GM21786 (cell line): ENCODE results near the gene ATP12A.

Experiments
- ATAC-seq: cut with Tn5 transposase; IDR thresholded peaks from one replicate; pipeline ENCODE4 v1.9.1; 2021; ENCODE audit not compliant: unreplicated experiment

ATP12A gene

DNA sequence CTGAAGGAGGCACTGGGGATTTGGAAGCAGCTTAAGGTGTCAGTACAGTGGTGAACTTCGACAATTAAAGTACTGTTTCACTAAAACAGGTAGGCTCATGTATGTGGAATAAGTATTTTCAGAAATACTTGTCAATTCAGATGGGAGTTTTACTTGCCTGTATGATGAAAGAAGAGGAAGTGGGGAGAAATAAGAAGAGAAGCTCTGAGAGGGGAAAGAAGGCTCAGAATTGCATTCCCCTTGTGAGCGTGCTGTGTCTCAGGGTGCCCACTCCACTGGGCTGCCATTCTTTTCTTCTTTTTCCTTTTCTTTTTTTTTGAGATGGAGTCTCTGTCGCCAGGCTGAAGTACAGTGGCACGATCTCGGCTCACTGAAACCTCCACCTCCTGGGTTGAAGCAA lies 45.2 kb downstream of the ATP12A start:
- ATAC-seq: no peak

DNA sequence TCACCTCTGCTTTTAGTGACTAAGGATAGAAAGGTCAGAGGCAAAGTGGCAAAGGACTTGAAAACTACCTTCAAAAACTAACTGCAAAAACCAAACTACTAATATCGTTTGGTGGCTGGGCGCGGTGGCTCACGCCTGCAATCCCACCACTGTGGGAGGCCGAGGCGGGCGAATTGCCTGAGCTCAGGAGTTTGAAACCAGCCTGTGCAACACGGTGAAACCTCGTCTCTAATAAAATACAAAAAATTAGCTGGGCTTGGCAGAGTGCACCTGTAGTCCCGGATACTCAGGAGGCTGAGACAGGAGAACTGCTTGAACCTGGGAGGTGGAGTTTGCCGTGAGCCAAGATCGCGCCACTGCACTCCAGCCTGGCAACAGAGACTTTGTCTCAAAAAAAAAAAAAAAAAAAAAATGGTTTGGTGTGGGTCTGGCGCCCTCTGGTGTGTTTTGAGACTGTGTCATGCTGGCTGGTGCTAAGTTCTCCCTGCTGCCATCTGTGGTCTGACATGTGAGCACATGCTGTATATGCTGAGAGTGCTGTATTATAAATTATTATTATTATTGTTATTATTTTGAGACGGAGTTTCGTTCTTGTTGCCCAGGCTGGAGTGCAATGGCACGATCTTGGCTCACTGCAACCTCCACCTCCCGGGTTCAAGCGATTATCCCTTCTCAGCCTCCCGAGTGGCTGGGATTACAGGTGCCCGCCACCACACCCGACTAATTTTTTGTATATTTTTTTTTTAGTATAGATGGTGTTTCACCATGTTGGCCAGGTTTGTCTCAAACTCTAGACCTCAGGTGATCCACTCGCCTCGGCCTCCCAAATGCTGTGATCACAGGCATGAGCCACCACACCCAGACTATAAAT lies 47.8 kb downstream of the ATP12A start:
- peak; percentile 78 for ATAC-seq

DNA sequence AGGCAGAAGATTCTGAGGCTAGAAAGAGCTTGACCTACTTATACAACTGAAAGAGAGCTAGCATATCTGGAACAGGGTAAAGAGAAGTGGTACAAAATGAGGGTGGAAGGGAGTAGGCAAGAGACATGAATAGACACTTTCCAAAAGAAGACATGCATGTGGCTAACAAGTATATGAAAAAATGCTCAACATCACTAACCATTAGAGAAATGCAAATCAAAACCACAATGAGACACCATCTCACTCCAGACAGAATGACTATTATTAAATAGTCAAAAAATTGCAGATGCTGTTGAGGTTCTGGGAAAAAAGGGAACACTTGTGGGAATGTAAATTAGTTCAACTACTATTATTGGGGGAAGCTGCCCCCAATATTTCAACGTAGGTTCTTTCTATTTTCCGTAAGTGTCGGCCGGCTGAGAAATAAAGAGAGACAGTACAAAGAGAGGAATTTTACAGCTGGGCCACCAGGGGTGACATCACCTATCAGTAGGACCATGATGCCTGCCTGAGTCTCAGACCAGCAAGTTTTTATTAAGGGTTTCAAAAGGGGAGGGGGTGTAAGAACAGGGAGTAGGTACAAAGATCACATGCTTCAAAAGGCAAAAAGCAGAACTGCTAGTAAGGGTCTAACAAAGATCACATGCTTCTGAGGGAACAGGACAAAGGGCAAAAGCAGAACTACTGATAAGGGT lies 50.8 kb downstream of the ATP12A start:
- ATAC-seq: peak; percentile 75

DNA sequence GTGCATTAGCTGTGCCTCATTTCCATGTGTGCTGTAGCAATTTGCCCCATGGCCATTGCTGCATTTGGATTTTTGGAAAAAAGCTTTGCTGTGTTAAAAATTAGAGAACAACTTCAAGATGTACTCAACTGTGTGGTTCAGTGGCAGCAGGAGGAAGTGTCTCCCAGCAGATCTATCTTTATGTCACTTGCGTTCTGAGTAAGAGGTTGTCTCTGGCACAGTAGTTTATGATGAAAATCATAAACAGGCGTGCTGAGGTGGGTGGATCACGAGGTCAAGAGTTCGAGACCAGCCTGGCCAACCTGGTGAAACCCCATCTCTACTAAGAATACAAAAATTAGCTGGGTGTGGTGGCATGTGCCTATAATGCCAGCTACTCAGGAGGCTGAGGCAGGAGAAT lies 54.7 kb downstream of the ATP12A start:
- no peak for ATAC-seq

DNA sequence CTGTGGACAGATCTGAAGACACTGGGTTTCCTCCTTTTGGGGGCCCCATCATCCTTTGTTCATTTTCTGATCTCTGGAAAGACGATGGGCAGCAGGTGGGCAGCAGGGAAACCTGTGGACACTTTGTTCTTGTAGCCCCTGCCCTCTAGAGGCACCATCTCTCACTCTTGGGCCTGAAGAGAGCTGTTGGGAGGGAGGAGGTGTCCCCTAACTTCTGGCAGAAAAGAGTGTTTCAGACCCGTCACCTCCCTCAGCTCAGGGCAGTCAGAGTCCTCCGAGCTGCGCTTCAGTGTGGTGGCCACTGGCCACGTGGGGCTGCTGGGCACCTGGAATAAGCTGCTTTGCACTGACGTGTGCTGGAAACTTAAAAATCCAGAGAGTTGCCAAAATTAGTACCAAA lies 56.8 kb downstream of the ATP12A start:
- no peak for ATAC-seq

DNA sequence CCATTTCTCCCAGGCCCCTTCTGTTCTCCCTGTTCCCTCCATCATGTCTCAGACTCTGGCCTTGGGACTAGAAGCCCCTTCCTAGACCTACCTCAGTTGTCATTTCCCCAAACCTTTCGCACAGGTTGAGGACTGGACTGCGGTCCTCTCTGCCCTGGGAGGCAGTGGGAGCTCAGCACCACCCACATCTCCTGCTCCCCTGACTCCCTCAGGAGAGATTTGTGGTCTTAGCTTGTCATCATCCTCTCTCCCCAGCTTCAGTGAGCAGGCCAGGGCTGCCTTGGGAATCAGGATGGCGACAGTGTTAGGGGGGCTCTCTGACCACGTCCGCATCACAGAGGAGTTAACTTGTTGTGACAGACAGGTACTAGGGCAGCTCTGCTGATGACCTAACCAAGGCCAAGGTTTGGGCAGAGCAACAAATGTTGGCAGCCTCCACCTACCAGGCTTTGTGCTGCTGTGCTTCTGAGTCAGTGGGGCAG lies 58.2 kb downstream of the ATP12A start:
- no peak for ATAC-seq

DNA sequence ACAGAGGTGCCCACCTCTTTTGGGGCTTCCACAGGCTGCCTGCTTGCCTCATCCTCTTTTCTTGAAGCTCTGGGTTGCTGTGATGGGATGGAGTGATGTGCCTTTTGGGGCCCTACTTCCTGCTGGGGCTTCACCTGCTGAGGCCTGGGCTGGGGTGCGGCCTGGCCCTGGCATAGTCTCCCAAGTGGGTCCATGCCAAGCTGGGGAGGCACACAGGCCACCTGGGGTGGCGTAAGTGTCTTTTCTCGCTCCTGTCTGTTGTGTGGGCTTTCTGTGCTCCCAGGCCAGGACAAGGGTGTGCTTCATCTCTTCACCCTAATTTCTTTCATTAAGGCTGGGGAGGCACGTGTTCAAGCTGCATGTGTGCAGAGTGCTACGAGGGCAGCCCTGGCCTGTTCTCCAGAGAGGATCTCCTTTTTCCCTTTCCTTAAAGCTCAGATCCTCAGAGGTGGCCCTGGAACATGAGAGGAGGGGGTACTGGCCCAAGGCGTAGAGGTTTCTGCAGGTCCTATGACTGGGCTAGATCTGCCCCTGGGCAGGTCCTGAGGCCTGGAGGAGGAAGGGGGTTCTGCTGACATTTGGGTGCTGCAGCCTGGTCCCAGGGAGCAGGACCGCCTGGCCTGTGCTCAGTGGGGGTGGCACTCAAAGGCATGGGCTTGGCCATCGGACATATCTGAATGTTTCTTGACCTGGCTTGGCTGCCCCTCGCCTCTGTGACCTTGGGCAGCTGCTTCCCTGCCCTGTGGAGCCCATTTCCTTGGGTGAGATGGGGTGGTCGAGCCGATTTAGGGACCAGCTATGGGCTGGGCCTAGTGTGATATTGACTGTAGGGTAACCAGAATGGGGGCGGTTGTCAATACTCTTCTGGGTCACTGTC lies 60.0 kb downstream of the ATP12A start:
- ATAC-seq: no peak

DNA sequence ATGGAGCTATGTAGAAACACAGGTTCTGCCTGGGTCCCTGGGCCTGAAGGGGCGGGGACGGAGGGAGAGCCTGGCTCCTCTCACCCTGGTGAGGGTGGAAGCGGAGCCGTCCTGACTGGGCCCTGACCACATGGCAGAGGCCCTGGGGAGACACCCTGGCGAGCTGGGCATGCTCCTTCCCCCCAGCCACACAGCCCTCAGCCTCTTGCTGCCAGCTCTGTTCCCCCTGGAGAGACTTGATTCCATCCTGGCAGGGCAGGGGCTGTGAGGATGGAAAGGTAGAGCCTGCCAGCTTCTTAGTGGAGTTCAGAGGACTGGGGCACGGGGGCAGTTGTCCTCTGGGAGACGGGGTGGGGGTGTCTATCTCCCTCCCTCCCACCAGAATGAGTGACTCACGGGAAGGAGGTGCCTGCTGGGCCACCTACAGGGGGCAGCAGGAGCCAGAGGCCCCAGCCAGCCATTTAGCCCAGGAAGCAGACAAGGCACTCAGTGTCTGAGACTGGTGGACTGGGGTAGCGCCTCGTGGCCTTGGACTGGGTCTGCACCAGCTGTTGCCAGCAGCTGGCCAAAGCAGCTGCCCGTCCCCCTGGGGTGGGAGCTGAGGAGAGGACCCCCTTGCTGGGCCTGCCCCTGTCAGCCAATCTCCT lies 60.9 kb downstream of the ATP12A start:
- ATAC-seq: no peak

DNA sequence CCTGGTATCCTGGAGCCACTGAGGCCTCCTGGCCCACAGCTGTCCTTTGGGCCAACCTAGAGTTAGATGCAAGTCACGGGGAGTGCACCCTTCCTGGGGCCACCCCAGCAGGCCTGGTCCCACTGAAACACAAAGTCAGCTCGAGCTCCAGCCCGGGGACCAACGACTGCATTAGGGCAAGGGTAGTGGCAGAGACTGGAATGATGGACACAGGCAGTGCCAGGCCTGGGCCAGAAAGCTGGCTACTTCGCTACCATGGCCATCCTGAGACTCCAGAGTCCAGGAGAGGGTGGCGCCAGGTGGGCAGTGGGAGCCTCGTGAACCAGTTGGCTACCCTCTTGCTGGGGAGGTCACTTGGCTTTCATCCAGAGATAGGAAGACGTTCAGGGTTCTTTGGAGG lies 61.6 kb downstream of the ATP12A start:
- ATAC-seq: no peak

DNA sequence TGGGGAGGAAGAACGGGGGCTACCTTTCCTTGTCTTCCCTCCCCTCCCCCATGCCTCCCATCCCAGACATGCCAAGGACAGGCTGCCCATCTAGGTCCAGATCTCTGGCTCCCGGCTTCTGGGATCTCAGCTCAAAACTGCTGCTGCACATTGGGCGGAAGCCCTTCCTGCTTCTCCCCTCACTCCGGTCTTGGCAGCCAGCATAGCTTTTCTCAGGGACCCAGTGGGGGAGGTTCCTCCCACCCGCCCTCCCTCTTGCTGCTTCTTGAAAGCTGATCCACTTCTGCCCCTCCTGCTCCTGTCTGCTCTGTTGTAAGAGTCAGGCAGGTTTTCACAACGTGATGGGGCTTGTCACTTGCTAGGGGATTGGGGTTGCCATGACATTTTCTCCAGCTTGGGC lies 62.1 kb downstream of the ATP12A start:
- no peak for ATAC-seq

DNA sequence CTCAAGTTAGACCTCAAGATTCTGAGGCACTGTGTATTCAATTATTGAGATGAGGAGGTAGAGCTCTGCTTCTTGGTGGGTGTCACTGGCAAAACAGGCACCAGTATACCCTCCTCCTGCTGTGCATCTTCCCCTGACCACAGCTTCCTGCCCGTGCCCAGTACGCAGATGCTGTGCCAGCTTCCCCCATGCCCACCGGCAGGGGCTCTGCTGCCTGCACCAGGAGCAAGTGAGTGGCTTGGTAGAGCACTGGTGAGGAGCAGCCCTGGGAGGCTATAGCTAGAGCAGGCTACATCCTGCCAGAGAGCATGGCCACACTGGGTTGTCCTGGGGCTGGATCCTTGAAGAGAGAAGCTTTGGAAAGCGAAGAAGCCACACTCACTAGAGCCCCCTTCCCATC lies 62.8 kb downstream of the ATP12A start:
- ATAC-seq: no peak

DNA sequence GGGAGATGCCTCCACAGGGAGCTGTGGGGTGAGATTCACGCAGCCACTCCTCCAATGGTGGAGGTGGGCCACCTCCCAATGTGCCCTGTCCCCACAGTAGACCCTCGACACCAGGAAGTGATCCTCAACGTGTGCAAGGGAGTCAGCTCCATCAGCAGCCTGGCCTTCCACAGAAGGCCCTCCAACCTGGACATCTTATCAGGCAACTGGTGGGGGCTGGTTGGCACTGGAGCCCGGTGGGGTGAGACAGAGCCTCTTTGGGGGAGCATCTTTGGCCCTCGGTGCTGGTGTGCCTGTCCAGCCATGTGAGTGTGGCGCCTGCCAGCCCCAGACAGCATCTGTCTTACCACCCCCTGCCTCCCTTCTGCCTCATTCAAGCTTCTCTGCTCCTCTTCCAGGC lies 64.0 kb downstream of the ATP12A start:
- no peak for ATAC-seq

DNA sequence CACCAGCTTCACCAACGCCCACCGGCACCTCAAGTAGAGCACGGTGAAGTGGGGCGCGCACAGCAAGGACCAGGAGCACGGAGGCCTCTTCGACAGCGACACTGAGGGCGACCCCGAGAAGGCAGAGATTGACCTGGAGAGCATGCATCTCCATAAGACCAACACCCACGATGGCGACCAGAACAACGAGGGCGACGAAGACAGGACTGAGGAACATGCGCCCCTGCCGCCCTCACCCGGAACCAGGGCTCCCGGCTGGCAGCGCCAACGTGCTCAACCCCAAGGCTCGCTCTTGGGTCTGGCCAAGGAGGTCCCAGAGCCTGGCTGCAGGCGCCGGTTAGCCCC lies 65.3 kb downstream of the ATP12A start:
- no peak for ATAC-seq

DNA sequence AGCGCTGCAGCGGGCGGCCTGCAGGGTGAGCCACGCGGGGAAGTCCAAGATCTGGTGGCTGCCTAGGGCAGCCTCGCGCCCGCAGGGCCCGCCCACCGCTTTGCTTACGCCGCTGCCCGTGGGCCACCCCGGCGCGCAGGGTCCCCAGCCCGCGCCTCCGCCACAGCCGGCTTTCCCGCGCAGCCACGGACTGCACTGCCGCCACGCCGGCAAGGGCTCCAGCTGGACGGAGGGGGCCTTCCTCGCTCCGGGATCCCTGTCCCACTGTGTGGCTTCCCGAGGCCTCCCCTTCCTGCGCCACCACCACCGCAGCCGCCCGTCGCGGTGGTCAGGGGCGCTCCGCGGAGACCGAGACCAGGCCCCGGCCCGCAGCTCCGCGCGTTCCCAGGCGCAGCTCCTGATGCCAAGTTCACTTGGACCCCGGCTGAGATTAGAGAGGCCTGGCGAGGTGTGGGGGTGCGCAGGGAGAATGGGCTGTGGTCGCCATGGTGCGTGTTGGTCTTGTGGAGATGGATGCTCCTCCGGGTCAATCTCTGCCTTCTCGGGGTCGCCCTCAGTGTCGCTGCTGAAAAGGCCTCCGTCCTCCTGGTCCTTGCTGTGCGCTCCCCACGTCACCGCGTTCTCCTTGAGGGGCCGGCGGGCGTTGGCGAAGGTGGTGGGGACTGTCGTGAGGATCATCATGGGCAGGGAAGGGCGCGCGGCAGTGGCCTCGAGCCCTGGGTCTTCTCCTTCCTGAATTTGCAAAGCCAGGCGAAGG lies 65.8 kb downstream of the ATP12A start:
- ATAC-seq: no peak

DNA sequence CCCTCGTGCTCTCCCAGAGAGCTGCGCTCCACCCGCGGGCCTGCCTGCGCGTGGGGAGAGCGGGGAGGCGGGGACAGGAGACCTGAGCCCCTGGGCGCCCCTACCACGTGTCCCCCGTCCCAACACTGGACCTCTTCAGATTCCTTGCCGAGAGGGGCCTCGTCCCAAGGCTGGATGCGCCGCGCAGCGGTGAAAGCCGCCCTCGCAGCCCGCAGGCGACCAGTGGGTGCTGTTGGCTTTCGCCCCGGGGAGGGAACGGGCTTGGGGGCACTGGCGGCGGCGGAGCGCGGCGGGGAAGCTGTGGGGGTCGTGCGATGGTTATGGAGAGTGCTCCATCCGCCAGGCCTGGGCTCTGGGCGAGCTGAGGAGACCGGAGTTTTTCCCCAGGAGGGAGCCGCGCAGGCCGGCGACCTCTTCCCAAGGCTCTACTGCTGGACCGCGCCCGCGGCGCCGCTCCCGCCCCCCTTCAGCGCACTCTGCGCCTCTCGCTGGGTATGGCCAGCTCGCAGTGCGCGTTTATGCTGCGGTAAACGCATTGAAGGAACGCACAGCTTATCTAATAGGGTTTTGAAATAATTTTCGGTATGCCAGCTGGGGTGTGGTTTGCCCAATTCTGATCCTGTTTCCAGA lies 66.5 kb downstream of the ATP12A start:
- ATAC-seq: no peak

DNA sequence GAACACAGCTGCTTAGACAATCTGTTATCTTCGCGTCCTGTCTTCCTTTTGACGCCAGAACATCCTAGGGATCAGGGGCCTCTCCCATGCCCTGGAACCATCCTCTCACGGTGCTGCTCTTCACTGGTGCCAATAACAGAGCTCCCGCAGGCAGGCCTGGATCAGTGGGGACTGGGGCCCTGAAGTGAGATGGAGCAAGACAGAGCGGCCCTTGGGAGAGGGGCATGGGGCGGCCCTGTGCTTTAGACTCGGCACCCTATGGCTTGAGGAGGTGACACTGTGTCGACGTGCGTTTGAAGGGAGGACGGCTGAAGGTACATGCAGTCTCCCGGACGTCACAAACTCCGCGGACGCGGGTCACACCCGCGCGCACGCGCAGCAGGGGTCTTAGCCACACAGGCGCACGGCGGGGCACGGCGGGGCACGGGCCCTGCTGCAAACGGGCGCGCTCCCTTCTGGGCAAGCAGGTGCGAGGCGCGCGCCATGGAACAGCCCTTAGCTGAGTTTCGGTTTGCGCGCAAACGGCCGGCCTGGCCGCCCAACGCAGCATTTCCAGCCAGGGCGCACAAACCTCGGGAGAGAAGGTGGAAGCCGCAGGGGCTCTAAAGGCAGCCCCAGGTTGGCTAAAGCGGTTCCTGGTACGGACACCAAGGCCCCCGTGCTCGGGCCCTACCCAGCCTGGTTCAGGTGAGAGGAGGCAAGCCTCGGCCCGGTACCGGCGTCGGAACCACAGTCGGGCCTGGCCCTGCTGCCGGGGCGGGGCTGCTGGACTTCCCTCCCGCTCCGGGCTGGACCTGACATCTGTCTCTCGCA lies 67.2 kb downstream of the ATP12A start:
- no peak for ATAC-seq

DNA sequence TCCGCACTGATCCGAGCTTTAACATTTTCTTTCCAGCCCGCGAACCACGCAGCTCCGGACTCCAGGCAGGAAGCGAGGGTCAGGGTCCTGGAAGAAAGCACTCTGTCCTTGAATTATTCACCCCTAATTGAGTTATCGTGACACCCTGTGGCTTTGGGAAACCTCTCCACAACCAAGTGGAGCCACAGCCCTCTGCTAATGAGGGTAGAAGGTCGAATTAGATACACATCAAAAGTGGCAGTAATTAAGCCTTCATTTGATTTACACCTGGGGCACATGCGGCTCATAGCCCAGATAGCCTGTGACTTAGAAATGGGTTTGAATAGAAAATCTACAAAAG lies 67.8 kb downstream of the ATP12A start:
- ATAC-seq: no peak

DNA sequence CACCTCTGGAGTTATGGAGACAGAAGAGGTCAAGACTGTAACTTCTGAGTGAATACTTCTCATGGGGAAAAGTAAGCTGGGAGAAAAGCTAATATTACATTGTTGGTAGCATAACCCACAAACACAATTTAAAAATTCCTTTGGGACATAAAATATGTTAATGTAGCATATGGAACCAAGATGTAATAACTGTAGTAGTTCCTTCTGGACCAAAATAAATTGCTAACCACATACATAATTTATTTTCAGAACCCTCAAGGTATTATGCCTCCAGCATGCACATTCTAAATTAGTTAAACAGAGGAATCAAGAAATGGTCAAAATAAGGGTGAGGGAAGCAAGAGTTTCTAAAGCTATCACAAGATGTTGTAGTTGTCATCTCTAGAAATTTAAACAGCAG lies 79.0 kb downstream of the ATP12A start:
- ATAC-seq: no peak
